HepG2 (cell line): ENCODE data around the gene NUDT6. TPM values are rescaled to one million over a fixed set of nuclear protein-coding genes. Genes with fewer than 3 reads are reported as not detected.

ENCODE experiments used
- ARID4A ChIP-seq: sonication (generic); formaldehyde crosslinking; IDR thresholded peaks from 2 replicates; pipeline ENCODE4 v1.5.0; 2020; ENCODE audit warnings: mild to moderate bottlenecking, missing genetic modification reagents, borderline replicate concordance
- ATF3 ChIP-seq: sonication (generic); formaldehyde crosslinking; IDR thresholded peaks from 2 replicates; pipeline ENCODE4 v1.4.0; 2020; ENCODE audit warnings: missing genetic modification reagents
- CHD4 ChIP-seq: fragments of 200-600 bp; sonication (generic); IDR thresholded peaks from 2 replicates; pipeline ENCODE4 v1.7.0; 2017; ENCODE audit warnings: mild to moderate bottlenecking, low read length, borderline replicate concordance
- DNMT3B ChIP-seq: conservative IDR thresholded peaks from 2 replicates; pipeline ENCODE4 v1.6.1; 2016; ENCODE audit warnings: missing biosample characterization, control low read depth
- ETV6 ChIP-seq: sonication (generic); formaldehyde crosslinking; conservative IDR thresholded peaks from 2 replicates; pipeline ENCODE4 v1.4.0; 2020; ENCODE audit warnings: missing genetic modification reagents
- HBP1 ChIP-seq: IDR thresholded peaks from 2 replicates; pipeline ENCODE4 v1.6.1; 2016; ENCODE audit warnings: low read depth, control low read depth
- KLF11 ChIP-seq: IDR thresholded peaks from 2 replicates; pipeline ENCODE4 v1.6.1; 2016; ENCODE audit warnings: missing compliant biosample characterization
- MAF1 ChIP-seq: sonication (generic); formaldehyde crosslinking; IDR thresholded peaks from 2 replicates; pipeline ENCODE4 v1.5.0; 2020; ENCODE audit warnings: missing genetic modification reagents, borderline replicate concordance
- MAFK ChIP-seq, 2 experiments: IDR thresholded peaks in 1 of 2; conservative IDR thresholded peaks in 1 of 2; 2 replicates each; pipeline ENCODE4 v1.6.1; 2011; ENCODE audit warnings: improper control_type of control experiment in 2 of 2, low read length in 2 of 2
- MAX ChIP-seq: IDR thresholded peaks from 2 replicates; pipeline ENCODE4 v1.6.1; 2012; ENCODE audit warnings: inconsistent platforms
- MED1 ChIP-seq: sonication (generic); formaldehyde crosslinking; IDR thresholded peaks from 2 replicates; pipeline ENCODE4 v1.4.0; 2020; ENCODE audit warnings: missing genetic modification reagents
- MXI1 ChIP-seq: IDR thresholded peaks from 3 replicates; pipeline ENCODE4 v1.6.1; 2012; ENCODE audit warnings: low read depth, low read length, inconsistent platforms, borderline replicate concordance
- MZF1 ChIP-seq: sonication (generic); formaldehyde crosslinking; IDR thresholded peaks from 2 replicates; pipeline ENCODE4 v1.8.1; 2023; ENCODE audit warnings: mild to moderate bottlenecking, missing genetic modification reagents, borderline replicate concordance
- NR0B2 ChIP-seq: sonication (generic); formaldehyde crosslinking; IDR thresholded peaks from 2 replicates; pipeline ENCODE4 v1.4.0; 2020; ENCODE audit warnings: mild to moderate bottlenecking, missing genetic modification reagents
- POLR2A ChIP-seq, 2 experiments: IDR thresholded peaks; 2 replicates each; pipeline ENCODE4 v1.6.1; 2011; ENCODE audit warnings: low read depth in 2 of 2, low read length in 2 of 2, mild to moderate bottlenecking in 1 of 2, moderate library complexity in 1 of 2; ENCODE audit not compliant: insufficient read depth in 1 of 2
- SAP130 ChIP-seq: IDR thresholded peaks from 2 replicates; pipeline ENCODE4 v1.6.1; 2016; ENCODE audit warnings: low read depth
- SIN3A ChIP-seq: IDR thresholded peaks from 2 replicates; pipeline ENCODE4 v1.6.1; 2011; ENCODE audit warnings: low read depth, mild to moderate bottlenecking, control low read depth, low read length, borderline replicate concordance
- SRF ChIP-seq: IDR thresholded peaks from 2 replicates; pipeline ENCODE4 v1.6.1; 2011; ENCODE audit warnings: mild to moderate bottlenecking, low read depth, low read length, moderate library complexity
- ZBTB26 ChIP-seq: IDR thresholded peaks from 2 replicates; pipeline ENCODE4 v1.6.1; 2016; ENCODE audit warnings: missing compliant biosample characterization, missing genetic modification reagents, borderline replicate concordance
- ZNF317 ChIP-seq: sonication (generic); formaldehyde crosslinking; IDR thresholded peaks from 2 replicates; pipeline ENCODE4 v1.5.0; 2020; ENCODE audit warnings: mild to moderate bottlenecking, missing genetic modification reagents
- ZNF773 ChIP-seq: sonication (generic); formaldehyde crosslinking; IDR thresholded peaks from 2 replicates; pipeline ENCODE4 v1.4.0; 2020; ENCODE audit warnings: missing genetic modification reagents, borderline replicate concordance
- polyA plus RNA-seq, 8 experiments: library from polyadenylated mRNA; depleted of rRNA in 3 of 8; stranded (reverse) in 7 of 8; unstranded in 1 of 8; fragments of >200 nt; fragmentation: Illumina TruSeq in 4 of 8; extraction: Trizol in 4 of 8; gene quantifications; 2 replicates each; pipeline versions ENCODE4 v1.2.1 to v1.2.3, GENCODE V29; 2011 to 2016; ENCODE audit warnings: low read depth in 4 of 8, missing spikeins in 1 of 8, mixed read lengths in 1 of 8; ENCODE audit not compliant: insufficient read depth in 1 of 8
- total RNA-seq, 5 experiments: library from RNA; depleted of rRNA; stranded (reverse); fragments of >200 nt; fragmentation: Illumina TruSeq; extraction: Trizol; gene quantifications; 2 replicates each; pipeline ENCODE4 v1.2.3, GENCODE V29; 2016; ENCODE audit warnings: low read depth in 1 of 5

NUDT6 gene
- total and polyA plus RNA-seq, 2 of the 13 experiments (the other 11 are each of a cell fraction or from before 2014, with no cell fraction given): 4.8 to 8.3 TPM

- TF ChIP-seq ZBTB26 (no peak), MZF1 (CRISPR knock-in tag) (no peak), ZNF773 (no peak), SIN3A (peak; percentile 94), DNMT3B (0 out of 2 replicates have a peak, but pooled peaks have one; percentile 45), POLR2A (IDR thresholded peaks at IDR 0.05; ENCODE audit: insufficient read depth in 1 of 2, low read depth in 2 of 2, low read length in 2 of 2) (peak; percentile 45 to 55; a peak in 1 of 4 replicates), SRF (peak; percentile 76), MXI1 (peak; percentile 88; the same call in 1 of the 3 replicates), SAP130 (CRISPR knock-in tag) (peak; percentile 95), CHD4 (no peak), MED1 (no peak), HBP1 (peak; percentile 66; the same call in 1 of the 2 replicates), ETV6 (CRISPR knock-in tag) (no peak), MAFK (conservative IDR thresholded peaks at IDR 0.05 in 1 of 2, IDR thresholded peaks at IDR 0.05 in 1 of 2; ENCODE audit: low read length in 2 of 2) (0 out of 4 replicates have a peak, but pooled peaks of 1 of the 2 experiments have one; percentile 34), ARID4A (CRISPR knock-in tag) (peak; percentile 92), NR0B2 (no peak), KLF11 (CRISPR knock-in tag) (0 out of 2 replicates have a peak, but pooled peaks have one; percentile 42), MAX (peak; percentile 80), MAF1 (CRISPR knock-in tag) (no peak), ATF3 (CRISPR knock-in tag) (0 out of 2 replicates have a peak, but pooled peaks have one; percentile 38), ZNF317 (CRISPR knock-in tag) (no peak)
Observed at GRCh38 chr4:122922877-122923511, 597 bp upstream of the NUDT6 start (continued).
